BJ (cell line): Measurements from ENCODE around the gene PAIP2. TPM values are rescaled to one million over a fixed set of nuclear protein-coding genes. Genes with fewer than 3 reads are reported as not detected.

ENCODE experiments used
- CTCF ChIA-PET: fragments of 350-600 bp; formaldehyde crosslinking; extraction: SDS; loops from one replicate; lab custom pipeline; 2021; ENCODE audit warnings: antibody characterized with exemption, inconsistent platforms; lab: Yijun Ruan, JAX
- POLR2A ChIA-PET: fragments of 300-600 bp; sonication (Branson Sonifier 250); formaldehyde crosslinking; extraction: SDS; loops from one replicate; lab custom pipeline; 2021; ENCODE audit warnings: antibody characterized with exemption; lab: Charles Lee
- DNase-seq: peaks from one replicate; pipeline ENCODE4 v3.0.0-alpha.2; 2011; ENCODE audit warnings: low read depth
- H3K27me3 ChIP-seq: 2 replicates; pipeline ENCODE4 v1.6.0; 2011; ENCODE audit warnings: low read length; ENCODE audit not compliant: control insufficient read depth, insufficient read depth
- H3K36me3 ChIP-seq: 2 replicates; pipeline ENCODE4 v1.5.1; 2011; ENCODE audit warnings: low read length; ENCODE audit not compliant: control insufficient read depth, insufficient read depth
- H3K4me3 ChIP-seq: 2 replicates; pipeline ENCODE4 v1.5.1; 2011; ENCODE audit warnings: low read depth, mild to moderate bottlenecking, control low read depth, low read length
- polyA plus RNA-seq: library from polyadenylated mRNA; depleted of rRNA; stranded (reverse); fragments of >200 nt; gene quantifications from 2 replicates; pipeline ENCODE4 v1.2.3, GENCODE V29; 2011
- TF ChIP-seq, protein P1 (sequence below): IDR thresholded peaks from 2 replicates; pipeline ENCODE4 v1.5.1; 2011; ENCODE audit warnings: low read depth, mild to moderate bottlenecking, control low read depth, inconsistent platforms, low read length, moderate library complexity; ENCODE audit not compliant: insufficient read depth

Gene PAIP2
- polyA plus RNA-seq, 1 experiment = 35.4 TPM

DNA sequence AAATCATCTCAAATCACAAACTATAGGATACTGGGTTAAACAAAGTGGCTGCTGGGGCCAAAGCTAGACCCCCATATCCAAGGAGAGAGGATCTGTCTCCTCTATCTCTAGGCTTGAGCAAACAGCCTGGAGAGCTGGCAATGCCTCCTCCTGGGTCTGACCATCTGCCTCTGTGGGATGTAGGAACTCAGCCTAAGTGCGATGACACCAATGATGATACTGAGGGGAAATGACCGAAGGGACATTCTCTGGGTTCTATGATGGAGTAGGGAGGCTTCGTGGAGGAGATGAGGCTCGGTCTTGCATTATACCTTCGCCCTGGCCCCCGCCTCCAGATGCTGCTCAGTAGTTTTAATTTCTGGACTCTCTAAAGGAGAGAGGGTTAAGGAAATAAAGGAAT, 71.5 kb downstream of the PAIP2 start:
- ChIA-PET POLR2A (no interaction called here), CTCF (interaction anchor here (0.9 to 4.0 kb wide), 3 partner anchors 9 to 101 kb away, joined by 3 to 18 read pairs (median 4); no protein-coding TSS in a partner anchor)

DNA sequence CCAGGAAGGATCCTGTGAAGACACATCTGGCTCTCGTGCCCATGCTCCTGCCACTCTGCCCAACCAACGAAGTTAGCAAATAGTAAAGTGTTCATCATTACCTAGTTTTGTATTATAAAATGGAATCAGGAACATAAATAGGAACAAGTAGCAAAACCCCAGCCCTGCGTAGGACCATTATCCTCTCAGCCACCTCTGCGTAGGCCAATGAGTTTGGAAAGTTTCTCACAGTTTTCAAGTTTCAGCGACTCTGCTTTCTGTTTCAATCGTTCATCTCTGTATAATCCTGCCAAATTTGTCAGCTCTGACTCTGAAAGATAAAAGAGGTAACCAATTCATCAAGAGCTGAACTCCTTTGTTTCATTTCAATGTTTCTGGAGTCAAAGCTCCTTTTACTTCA, 72.3 kb downstream of the PAIP2 start:
- CTCF ChIA-PET = interaction anchor here (1.0 to 4.0 kb wide), 2 partner anchors 16 to 100 kb away, joined by 3 to 18 read pairs; no protein-coding TSS in a partner anchor
- H3K27me3 ChIP-seq = no peaks in the 10 kb centered on the region
- no peak for DNase-seq
- TF ChIP-seq, protein P1, sequence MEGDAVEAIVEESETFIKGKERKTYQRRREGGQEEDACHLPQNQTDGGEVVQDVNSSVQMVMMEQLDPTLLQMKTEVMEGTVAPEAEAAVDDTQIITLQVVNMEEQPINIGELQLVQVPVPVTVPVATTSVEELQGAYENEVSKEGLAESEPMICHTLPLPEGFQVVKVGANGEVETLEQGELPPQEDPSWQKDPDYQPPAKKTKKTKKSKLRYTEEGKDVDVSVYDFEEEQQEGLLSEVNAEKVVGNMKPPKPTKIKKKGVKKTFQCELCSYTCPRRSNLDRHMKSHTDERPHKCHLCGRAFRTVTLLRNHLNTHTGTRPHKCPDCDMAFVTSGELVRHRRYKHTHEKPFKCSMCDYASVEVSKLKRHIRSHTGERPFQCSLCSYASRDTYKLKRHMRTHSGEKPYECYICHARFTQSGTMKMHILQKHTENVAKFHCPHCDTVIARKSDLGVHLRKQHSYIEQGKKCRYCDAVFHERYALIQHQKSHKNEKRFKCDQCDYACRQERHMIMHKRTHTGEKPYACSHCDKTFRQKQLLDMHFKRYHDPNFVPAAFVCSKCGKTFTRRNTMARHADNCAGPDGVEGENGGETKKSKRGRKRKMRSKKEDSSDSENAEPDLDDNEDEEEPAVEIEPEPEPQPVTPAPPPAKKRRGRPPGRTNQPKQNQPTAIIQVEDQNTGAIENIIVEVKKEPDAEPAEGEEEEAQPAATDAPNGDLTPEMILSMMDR = no peak
- peaks cover 6% of the 10 kb centered on the region for H3K36me3 ChIP-seq
- no peak overlapping the region for H3K4me3 ChIP-seq
- POLR2A ChIA-PET = no interaction called here

More for the DNA sequence above, 71.5 kb downstream of the PAIP2 start:
- DNase-seq = no peak
- Histone ChIP-seq H3K36me3 (peaks cover 5% of the 10 kb centered on the region; the same call in 1 of the 2 replicates), H3K27me3 (no peaks in the 10 kb centered on the region), H3K4me3 (no peak overlapping the region)
- TF ChIP-seq, protein P1 = no peak

DNA sequence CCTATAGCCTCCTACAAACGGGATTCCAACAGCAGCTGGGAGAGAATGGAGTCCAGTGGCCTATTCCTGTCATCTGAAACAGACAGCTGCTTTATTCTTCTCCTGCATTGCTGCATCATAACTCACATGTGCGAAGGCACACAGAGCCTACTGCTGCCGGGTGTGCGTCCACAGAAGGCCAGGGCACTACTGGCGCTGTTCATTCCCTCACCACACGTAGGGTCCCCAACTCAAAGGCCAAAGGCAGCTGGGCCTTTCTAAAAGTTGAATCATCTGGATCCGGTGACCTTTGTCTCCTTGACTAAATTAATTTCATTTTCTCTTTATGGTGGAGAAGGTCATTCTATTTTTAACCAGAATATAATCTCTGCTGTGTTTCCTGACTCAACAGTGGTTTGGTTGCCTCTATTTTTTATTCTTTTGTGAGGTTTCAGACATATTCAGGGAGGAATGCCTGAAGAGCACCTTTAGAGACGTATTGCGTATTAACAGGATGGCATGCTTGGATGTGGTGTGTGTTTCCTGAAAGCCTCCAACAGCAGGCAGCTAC, 73.0 kb downstream of the PAIP2 start:
- no peak for DNase-seq
- Histone ChIP-seq H3K36me3 (peaks cover 6% of the 10 kb centered on the region), H3K4me3 (no peak overlapping the region), H3K27me3 (no peaks in the 10 kb centered on the region)
- TF ChIP-seq, protein P1 = no peak
- ChIA-PET POLR2A (no interaction called here), CTCF (interaction anchor here (4.0 kb wide), 1 partner anchor 99 kb away, joined by 18 read pairs; no protein-coding TSS in a partner anchor)

DNA sequence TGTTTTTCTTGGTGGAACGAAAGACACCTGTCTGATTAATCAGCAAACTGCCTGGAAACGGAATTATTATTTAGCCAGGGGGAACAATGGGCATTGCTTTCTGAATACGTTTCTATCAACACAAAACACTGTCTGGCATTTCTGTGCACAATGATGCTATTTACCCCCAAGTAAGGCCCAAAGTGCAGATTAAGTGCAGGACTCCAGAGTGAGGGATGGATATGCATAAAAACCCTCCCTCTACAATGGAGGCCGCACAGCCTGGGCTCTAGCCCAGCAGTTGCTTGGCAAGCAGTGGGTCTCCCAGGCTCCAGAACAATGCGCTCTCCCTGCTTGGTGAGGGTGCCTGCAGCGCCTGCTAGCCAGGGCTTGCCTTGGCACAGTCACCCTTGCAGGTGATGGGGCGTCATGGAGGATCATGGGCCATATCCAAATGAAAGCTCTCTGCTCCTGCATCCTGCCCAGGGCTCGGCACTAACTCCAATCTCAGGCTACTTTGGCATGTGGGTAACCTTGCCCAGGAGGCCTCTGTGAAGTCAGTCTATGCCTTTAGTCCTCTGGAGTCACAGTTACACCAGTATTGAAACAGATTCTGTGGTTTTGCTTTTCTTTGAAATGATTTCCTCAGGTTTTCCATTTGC, 73.7 kb downstream of the PAIP2 start:
- no peak for DNase-seq
- ChIA-PET POLR2A (no interaction called here), CTCF (interaction anchor here (1.2 to 4.0 kb wide), 3 partner anchors 98 to 103 kb away, joined by 3 to 18 read pairs (median 5); no protein-coding TSS in a partner anchor)
- Histone ChIP-seq H3K27me3 (no peaks in the 10 kb centered on the region), H3K36me3 (peaks cover 6% of the 10 kb centered on the region), H3K4me3 (no peak overlapping the region)
- TF ChIP-seq, protein P1 = no peak

DNA sequence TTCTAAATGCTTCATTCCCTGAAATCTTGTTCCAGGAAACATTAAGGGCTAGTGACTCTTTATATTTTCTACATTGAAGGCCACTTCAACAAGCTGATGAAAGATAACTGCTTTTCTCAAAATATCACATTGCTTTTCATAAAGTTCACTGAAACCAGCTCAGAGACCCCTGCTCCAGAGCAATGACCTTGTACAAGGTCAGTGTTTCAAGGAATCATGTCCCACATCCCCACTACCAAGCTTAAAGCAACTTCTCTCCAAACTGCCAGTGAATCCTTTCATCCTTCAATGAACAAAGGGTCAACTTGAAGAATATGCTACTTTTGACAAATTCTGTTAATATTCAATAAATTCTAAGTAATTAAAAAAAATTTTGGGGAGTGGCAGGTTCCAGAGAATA, 74.2 kb downstream of the PAIP2 start:
- H3K27me3 ChIP-seq = no peaks in the 10 kb centered on the region
- POLR2A ChIA-PET = no interaction called here
- H3K4me3 ChIP-seq = no peak overlapping the region
- no peak for DNase-seq
- TF ChIP-seq, protein P1 = no peak
- peaks cover 6% of the 10 kb centered on the region for H3K36me3 ChIP-seq
- CTCF ChIA-PET = interaction anchor here (1.2 to 4.0 kb wide), 3 partner anchors 98 to 103 kb away, joined by 3 to 18 read pairs (median 5); no protein-coding TSS in a partner anchor
